HUES6 (cell line): ENCODE data around the gene PSMC6.

ENCODE experiments used
- H3K27ac ChIP-seq: 2 replicates; pipeline ENCODE4 v1.7.0; 2013; ENCODE audit warnings: low read depth, mild to moderate bottlenecking, low read length, inconsistent platforms
- H3K27me3 ChIP-seq: 2 replicates; pipeline ENCODE4 v1.6.1; 2013; ENCODE audit warnings: low read length; ENCODE audit not compliant: control insufficient read depth, insufficient read depth
- H3K36me3 ChIP-seq: 2 replicates; pipeline ENCODE4 v1.6.1; 2013; ENCODE audit warnings: low read length; ENCODE audit not compliant: control insufficient read depth, insufficient read depth
- H3K4me1 ChIP-seq: 2 replicates; pipeline ENCODE4 v1.6.1; 2013; ENCODE audit warnings: low read length; ENCODE audit not compliant: control insufficient read depth, insufficient read depth
- H3K4me3 ChIP-seq: 2 replicates; pipeline ENCODE4 v1.5.1; 2013; ENCODE audit warnings: low read depth, low read length
- H3K9ac ChIP-seq: one replicate; pipeline ENCODE4 v1.6.1; 2013; ENCODE audit warnings: mild to moderate bottlenecking, low read length
- H3K9me3 ChIP-seq: 2 replicates; pipeline ENCODE4 v1.6.1; 2013; ENCODE audit warnings: low read depth, low read length; ENCODE audit not compliant: control insufficient read depth, insufficient read depth

PSMC6 gene

GRCh38 chr14:52706724-52707706 is at the start of gene PSMC6:
TSS of gene PSMC6 (plus strand) at chr14:52707200. CDS start at chr14:52707220, 20 bp downstream.
- Histone ChIP-seq H3K4me1 (peaks cover 11% of the 10 kb centered on the region; the same call in 1 of the 2 replicates), H3K4me3 (peak within 1 kb of the TSS; percentile 97), H3K36me3 (peaks cover 41% of the 10 kb centered on the region), H3K27me3 (no peaks in the 10 kb centered on the region), H3K9me3 (no peaks in the 10 kb centered on the region), H3K27ac (peak within 1 kb of the TSS; percentile 80), H3K9ac (peak within 1 kb of the TSS; percentile 97)

- no peak overlapping the region for H3K4me3 ChIP-seq
- H3K27me3 ChIP-seq: no peaks in the 10 kb centered on the region
- H3K27ac ChIP-seq: no peak overlapping the region
- peaks cover 13% of the 10 kb centered on the region for H3K36me3 ChIP-seq
- peaks cover 5% of the 10 kb centered on the region; the same call in 1 of the 2 replicates for H3K4me1 ChIP-seq
- H3K9me3 ChIP-seq: no peaks in the 10 kb centered on the region
- no peak overlapping the region for H3K9ac ChIP-seq
Observed at GRCh38 chr14:52660325-52660724, 46.7 kb upstream of the PSMC6 start.

- Histone ChIP-seq H3K36me3 (peaks cover 13% of the 10 kb centered on the region), H3K27me3 (no peaks in the 10 kb centered on the region)
Observed at GRCh38 chr14:52660832-52661231, 46.2 kb upstream of the PSMC6 start.

GRCh38 chr14:52661314-52661713 is 45.7 kb upstream of the PSMC6 start:
- H3K4me3 ChIP-seq: no peak overlapping the region
- no peak overlapping the region for H3K9ac ChIP-seq
- peaks cover 5% of the 10 kb centered on the region; the same call in 1 of the 2 replicates for H3K4me1 ChIP-seq
- H3K9me3 ChIP-seq: no peaks in the 10 kb centered on the region
- H3K27ac ChIP-seq: no peak overlapping the region
- H3K27me3 ChIP-seq: no peaks in the 10 kb centered on the region
- H3K36me3 ChIP-seq: peaks cover 13% of the 10 kb centered on the region

More at GRCh38 chr14:52660832-52661231, 46.2 kb upstream of the PSMC6 start:
- peaks cover 5% of the 10 kb centered on the region; the same call in 1 of the 2 replicates for H3K4me1 ChIP-seq
- H3K9ac ChIP-seq: no peak overlapping the region
- no peak overlapping the region for H3K4me3 ChIP-seq
- no peak overlapping the region for H3K27ac ChIP-seq
- no peaks in the 10 kb centered on the region for H3K9me3 ChIP-seq

- peak overlapping the region; percentile 74; the same call in 1 of the 2 replicates for H3K27ac ChIP-seq
- no peak overlapping the region for H3K9ac ChIP-seq
- H3K36me3 ChIP-seq: peaks cover 11% of the 10 kb centered on the region
- no peaks in the 10 kb centered on the region for H3K27me3 ChIP-seq
- no peaks in the 10 kb centered on the region for H3K9me3 ChIP-seq
- H3K4me3 ChIP-seq: no peak overlapping the region
- H3K4me1 ChIP-seq: peaks cover 5% of the 10 kb centered on the region; the same call in 1 of the 2 replicates
Observed at GRCh38 chr14:52663850-52664249, 43.1 kb upstream of the PSMC6 start.

GRCh38 chr14:52678591-52678990 is 28.4 kb upstream of the PSMC6 start:
- Histone ChIP-seq H3K4me1 (no peaks in the 10 kb centered on the region), H3K9me3 (no peaks in the 10 kb centered on the region), H3K27me3 (no peaks in the 10 kb centered on the region), H3K27ac (no peak overlapping the region), H3K9ac (no peak overlapping the region), H3K4me3 (no peak overlapping the region), H3K36me3 (peaks cover 11% of the 10 kb centered on the region; the same call in 1 of the 2 replicates)

- H3K4me3 ChIP-seq: no peak overlapping the region
- H3K27me3 ChIP-seq: no peaks in the 10 kb centered on the region
- peaks cover 28% of the 10 kb centered on the region for H3K4me1 ChIP-seq
- no peaks in the 10 kb centered on the region for H3K9me3 ChIP-seq
- H3K9ac ChIP-seq: no peak overlapping the region
- peaks cover 6% of the 10 kb centered on the region; the same call in 1 of the 2 replicates for H3K36me3 ChIP-seq
- H3K27ac ChIP-seq: no peak overlapping the region
Observed at GRCh38 chr14:52683985-52684520, 22.9 kb upstream of the PSMC6 start.

GRCh38 chr14:52686176-52686575 is 20.8 kb upstream of the PSMC6 start:
- H3K9me3 ChIP-seq: no peaks in the 10 kb centered on the region
- H3K9ac ChIP-seq: no peak overlapping the region
- no peaks in the 10 kb centered on the region for H3K27me3 ChIP-seq
- peaks cover 29% of the 10 kb centered on the region for H3K4me1 ChIP-seq
- no peak overlapping the region for H3K4me3 ChIP-seq
- H3K27ac ChIP-seq: no peak overlapping the region
- H3K36me3 ChIP-seq: 0 out of 2 replicates have a peak, but pooled peaks cover under 1% of the 10 kb centered on the region

- no peak overlapping the region for H3K27ac ChIP-seq
- H3K4me3 ChIP-seq: no peak overlapping the region
- no peaks in the 10 kb centered on the region for H3K27me3 ChIP-seq
- no peaks in the 10 kb centered on the region for H3K36me3 ChIP-seq
- H3K9ac ChIP-seq: no peak overlapping the region
- H3K9me3 ChIP-seq: no peaks in the 10 kb centered on the region
- peaks cover 27% of the 10 kb centered on the region for H3K4me1 ChIP-seq
Observed at GRCh38 chr14:52690983-52691760, 15.8 kb upstream of the PSMC6 start.

- Histone ChIP-seq H3K9ac (no peak overlapping the region), H3K27me3 (no peaks in the 10 kb centered on the region), H3K36me3 (no peaks in the 10 kb centered on the region), H3K4me1 (peaks cover 17% of the 10 kb centered on the region), H3K27ac (no peak overlapping the region), H3K9me3 (no peaks in the 10 kb centered on the region), H3K4me3 (no peak overlapping the region)
Observed at GRCh38 chr14:52692248-52692962, 14.6 kb upstream of the PSMC6 start.
